HepG2 (cell line): Measurements from ENCODE around the gene RPF1. TPM values are rescaled to one million over a fixed set of nuclear protein-coding genes. Genes with fewer than 3 reads are reported as not detected.

Source experiments
- FOXK1 ChIP-seq: sonication (generic); formaldehyde crosslinking; IDR thresholded peaks from 2 replicates; pipeline ENCODE4 v1.4.0; 2020; ENCODE audit warnings: low read depth, missing genetic modification reagents, borderline replicate concordance
- HDAC6 ChIP-seq: fragments of 200-600 bp; sonication (generic); IDR thresholded peaks from 2 replicates; pipeline ENCODE4 v1.7.0; 2017; ENCODE audit warnings: mild to moderate bottlenecking, antibody characterized with exemption, low read length, low read depth
- KDM5B ChIP-seq: sonication (generic); formaldehyde crosslinking; IDR thresholded peaks from 2 replicates; pipeline ENCODE4 v1.4.0; 2020; ENCODE audit warnings: missing genetic modification reagents, mild to moderate bottlenecking, borderline replicate concordance
- LBX2 ChIP-seq: sonication (generic); formaldehyde crosslinking; IDR thresholded peaks from 2 replicates; pipeline ENCODE4 v1.5.0; 2020; ENCODE audit warnings: missing genetic modification reagents, mild to moderate bottlenecking, borderline replicate concordance
- MIER3 ChIP-seq: IDR thresholded peaks from 2 replicates; pipeline ENCODE4 v1.6.1; 2016; ENCODE audit warnings: missing compliant biosample characterization, borderline replicate concordance
- RARG ChIP-seq: sonication (generic); formaldehyde crosslinking; IDR thresholded peaks from 2 replicates; pipeline ENCODE4 v1.4.0; 2020; ENCODE audit warnings: low read depth, mild to moderate bottlenecking, missing genetic modification reagents
- STAT5B ChIP-seq: sonication (generic); formaldehyde crosslinking; IDR thresholded peaks from 2 replicates; pipeline ENCODE4 v1.4.0; 2020; ENCODE audit warnings: missing genetic modification reagents
- TARDBP ChIP-seq: sonication (generic); formaldehyde crosslinking; IDR thresholded peaks from 2 replicates; pipeline ENCODE4 v1.8.0; 2022; ENCODE audit warnings: mild to moderate bottlenecking, missing genetic modification reagents
- TBX2 ChIP-seq: sonication (generic); formaldehyde crosslinking; IDR thresholded peaks from 2 replicates; pipeline ENCODE4 v1.5.0; 2020; ENCODE audit warnings: missing genetic modification reagents, mild to moderate bottlenecking, borderline replicate concordance
- TCF12 ChIP-seq, 2 experiments: fragments of 450-650 bp in 1 of 2; sonication (generic) in 1 of 2; formaldehyde crosslinking in 1 of 2; IDR thresholded peaks; 2 replicates each; pipeline versions ENCODE4 v1.6.1 to v1.8.0; 2017 to 2022; ENCODE audit warnings: antibody characterized with exemption in 1 of 2, mild to moderate bottlenecking in 1 of 2, missing genetic modification reagents in 1 of 2, moderate library complexity in 1 of 2
- ZBTB38 ChIP-seq: sonication (generic); formaldehyde crosslinking; IDR thresholded peaks from 2 replicates; pipeline ENCODE4 v1.5.1; 2020; ENCODE audit warnings: mild to moderate bottlenecking, missing genetic modification reagents
- ZNF160 ChIP-seq: sonication (generic); formaldehyde crosslinking; IDR thresholded peaks from 2 replicates; pipeline ENCODE4 v1.8.0; 2022; ENCODE audit warnings: mild to moderate bottlenecking, inconsistent platforms, missing genetic modification reagents
- ZNF430 ChIP-seq: sonication (generic); formaldehyde crosslinking; IDR thresholded peaks from 2 replicates; pipeline ENCODE4 v1.9.0; 2021; ENCODE audit warnings: mild to moderate bottlenecking, missing genetic modification reagents
- ZNF546 ChIP-seq: sonication (generic); formaldehyde crosslinking; conservative IDR thresholded peaks from 2 replicates; pipeline ENCODE4 v1.8.1; 2023; ENCODE audit warnings: mild to moderate bottlenecking, missing genetic modification reagents
- ZSCAN21 ChIP-seq: sonication (generic); formaldehyde crosslinking; IDR thresholded peaks from 2 replicates; pipeline ENCODE4 v1.8.0; 2022; ENCODE audit warnings: mild to moderate bottlenecking, missing genetic modification reagents, moderate library complexity, borderline replicate concordance
- polyA plus RNA-seq, 8 experiments: library from polyadenylated mRNA; depleted of rRNA in 3 of 8; stranded (reverse) in 7 of 8; unstranded in 1 of 8; fragments of >200 nt; fragmentation: Illumina TruSeq in 4 of 8; extraction: Trizol in 4 of 8; gene quantifications; 2 replicates each; pipeline versions ENCODE4 v1.2.1 to v1.2.3, GENCODE V29; 2011 to 2016; ENCODE audit warnings: low read depth in 4 of 8, missing spikeins in 1 of 8, mixed read lengths in 1 of 8; ENCODE audit not compliant: insufficient read depth in 1 of 8
- total RNA-seq, 5 experiments: library from RNA; depleted of rRNA; stranded (reverse); fragments of >200 nt; fragmentation: Illumina TruSeq; extraction: Trizol; gene quantifications; 2 replicates each; pipeline ENCODE4 v1.2.3, GENCODE V29; 2016; ENCODE audit warnings: low read depth in 1 of 5
- TF ChIP-seq, protein P1 (sequence below): sonication (generic); formaldehyde crosslinking; IDR thresholded peaks from 2 replicates; pipeline ENCODE4 v1.5.1; 2020; ENCODE audit warnings: mild to moderate bottlenecking, missing genetic modification reagents, borderline replicate concordance
- TF ChIP-seq, protein P2 (sequence below): sonication (generic); formaldehyde crosslinking; IDR thresholded peaks from 2 replicates; pipeline ENCODE4 v1.4.0; 2020; ENCODE audit warnings: missing genetic modification reagents
- TF ChIP-seq, protein P3 (sequence below): sonication (generic); formaldehyde crosslinking; IDR thresholded peaks from 2 replicates; pipeline ENCODE4 v1.5.0; 2020; ENCODE audit warnings: missing genetic modification reagents

Gene RPF1
- total and polyA plus RNA-seq, 2 of the 13 experiments (the other 11 are each of a cell fraction or from before 2014, with no cell fraction given): 23.0 to 39.0 TPM

GRCh38 chr1:84506002-84506728, 27.1 kb downstream of the RPF1 start, which contains the start of the genes GNG5 and SPATA1 (continued):
- TF ChIP-seq MIER3 (CRISPR knock-in tag) (no peak), TCF12 (IDR thresholded peaks at IDR 0.05) (no peak), TCF12 (CRISPR knock-in tag; IDR thresholded peaks at IDR 0.05) (0 out of 2 replicates have a peak, but pooled peaks have one; percentile 61), ZNF430 (CRISPR knock-in tag) (peak; percentile 78), ZBTB38 (CRISPR knock-in tag) (no peak), ZNF160 (0 out of 2 replicates have a peak, but pooled peaks have one; percentile 48), STAT5B (CRISPR knock-in tag) (no peak), RARG (no peak), ZNF546 (CRISPR knock-in tag) (no peak; the same call in 1 of the 2 replicates), TARDBP (CRISPR knock-in tag) (peak; percentile 17; the same call in 1 of the 2 replicates), FOXK1 (CRISPR knock-in tag) (no peak; the same call in 1 of the 2 replicates), ZSCAN21 (no peak), HDAC6 (no peak), TBX2 (CRISPR knock-in tag) (no peak; the same call in 1 of the 2 replicates), LBX2 (no peak), KDM5B (CRISPR knock-in tag) (peak; percentile 66)
- TF ChIP-seq, protein P1, sequence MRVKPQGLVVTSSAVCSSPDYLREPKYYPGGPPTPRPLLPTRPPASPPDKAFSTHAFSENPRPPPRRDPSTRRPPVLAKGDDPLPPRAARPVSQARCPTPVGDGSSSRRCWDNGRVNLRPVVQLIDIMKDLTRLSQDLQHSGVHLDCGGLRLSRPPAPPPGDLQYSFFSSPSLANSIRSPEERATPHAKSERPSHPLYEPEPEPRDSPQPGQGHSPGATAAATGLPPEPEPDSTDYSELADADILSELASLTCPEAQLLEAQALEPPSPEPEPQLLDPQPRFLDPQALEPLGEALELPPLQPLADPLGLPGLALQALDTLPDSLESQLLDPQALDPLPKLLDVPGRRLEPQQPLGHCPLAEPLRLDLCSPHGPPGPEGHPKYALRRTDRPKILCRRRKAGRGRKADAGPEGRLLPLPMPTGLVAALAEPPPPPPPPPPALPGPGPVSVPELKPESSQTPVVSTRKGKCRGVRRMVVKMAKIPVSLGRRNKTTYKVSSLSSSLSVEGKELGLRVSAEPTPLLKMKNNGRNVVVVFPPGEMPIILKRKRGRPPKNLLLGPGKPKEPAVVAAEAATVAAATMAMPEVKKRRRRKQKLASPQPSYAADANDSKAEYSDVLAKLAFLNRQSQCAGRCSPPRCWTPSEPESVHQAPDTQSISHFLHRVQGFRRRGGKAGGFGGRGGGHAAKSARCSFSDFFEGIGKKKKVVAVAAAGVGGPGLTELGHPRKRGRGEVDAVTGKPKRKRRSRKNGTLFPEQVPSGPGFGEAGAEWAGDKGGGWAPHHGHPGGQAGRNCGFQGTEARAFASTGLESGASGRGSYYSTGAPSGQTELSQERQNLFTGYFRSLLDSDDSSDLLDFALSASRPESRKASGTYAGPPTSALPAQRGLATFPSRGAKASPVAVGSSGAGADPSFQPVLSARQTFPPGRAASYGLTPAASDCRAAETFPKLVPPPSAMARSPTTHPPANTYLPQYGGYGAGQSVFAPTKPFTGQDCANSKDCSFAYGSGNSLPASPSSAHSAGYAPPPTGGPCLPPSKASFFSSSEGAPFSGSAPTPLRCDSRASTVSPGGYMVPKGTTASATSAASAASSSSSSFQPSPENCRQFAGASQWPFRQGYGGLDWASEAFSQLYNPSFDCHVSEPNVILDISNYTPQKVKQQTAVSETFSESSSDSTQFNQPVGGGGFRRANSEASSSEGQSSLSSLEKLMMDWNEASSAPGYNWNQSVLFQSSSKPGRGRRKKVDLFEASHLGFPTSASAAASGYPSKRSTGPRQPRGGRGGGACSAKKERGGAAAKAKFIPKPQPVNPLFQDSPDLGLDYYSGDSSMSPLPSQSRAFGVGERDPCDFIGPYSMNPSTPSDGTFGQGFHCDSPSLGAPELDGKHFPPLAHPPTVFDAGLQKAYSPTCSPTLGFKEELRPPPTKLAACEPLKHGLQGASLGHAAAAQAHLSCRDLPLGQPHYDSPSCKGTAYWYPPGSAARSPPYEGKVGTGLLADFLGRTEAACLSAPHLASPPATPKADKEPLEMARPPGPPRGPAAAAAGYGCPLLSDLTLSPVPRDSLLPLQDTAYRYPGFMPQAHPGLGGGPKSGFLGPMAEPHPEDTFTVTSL (CRISPR knock-in tag): no peak
- TF ChIP-seq, protein P2, sequence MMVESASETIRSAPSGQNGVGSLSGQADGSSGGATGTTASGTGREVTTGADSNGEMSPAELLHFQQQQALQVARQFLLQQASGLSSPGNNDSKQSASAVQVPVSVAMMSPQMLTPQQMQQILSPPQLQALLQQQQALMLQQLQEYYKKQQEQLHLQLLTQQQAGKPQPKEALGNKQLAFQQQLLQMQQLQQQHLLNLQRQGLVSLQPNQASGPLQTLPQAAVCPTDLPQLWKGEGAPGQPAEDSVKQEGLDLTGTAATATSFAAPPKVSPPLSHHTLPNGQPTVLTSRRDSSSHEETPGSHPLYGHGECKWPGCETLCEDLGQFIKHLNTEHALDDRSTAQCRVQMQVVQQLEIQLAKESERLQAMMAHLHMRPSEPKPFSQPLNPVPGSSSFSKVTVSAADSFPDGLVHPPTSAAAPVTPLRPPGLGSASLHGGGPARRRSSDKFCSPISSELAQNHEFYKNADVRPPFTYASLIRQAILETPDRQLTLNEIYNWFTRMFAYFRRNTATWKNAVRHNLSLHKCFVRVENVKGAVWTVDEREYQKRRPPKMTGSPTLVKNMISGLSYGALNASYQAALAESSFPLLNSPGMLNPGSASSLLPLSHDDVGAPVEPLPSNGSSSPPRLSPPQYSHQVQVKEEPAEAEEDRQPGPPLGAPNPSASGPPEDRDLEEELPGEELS (CRISPR knock-in tag): peak; percentile 28; the same call in 1 of the 2 replicates
- TF ChIP-seq, protein P3, sequence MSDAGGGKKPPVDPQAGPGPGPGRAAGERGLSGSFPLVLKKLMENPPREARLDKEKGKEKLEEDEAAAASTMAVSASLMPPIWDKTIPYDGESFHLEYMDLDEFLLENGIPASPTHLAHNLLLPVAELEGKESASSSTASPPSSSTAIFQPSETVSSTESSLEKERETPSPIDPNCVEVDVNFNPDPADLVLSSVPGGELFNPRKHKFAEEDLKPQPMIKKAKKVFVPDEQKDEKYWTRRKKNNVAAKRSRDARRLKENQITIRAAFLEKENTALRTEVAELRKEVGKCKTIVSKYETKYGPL (CRISPR knock-in tag): no peak
